ENCODE measurements around the gene CAV2. TPM values are rescaled to one million over a fixed set of nuclear protein-coding genes. Genes with fewer than 3 reads are reported as not detected.

Gene CAV2
- total and polyA plus RNA-seq, 2 of the 13 experiments (the other 11 are each of a cell fraction or from before 2014, with no cell fraction given): 0.09 to 0.18 TPM

GRCh38 chr7:116532102-116532688 is 32.7 kb downstream of the CAV2 start:
- WGBS (ENCODE audit: low lambda C conversion rate): 73% methylated on average over 3 of the region's 3 CpGs
- no peaks in the 10 kb centered on the region for H4K20me1 ChIP-seq (ENCODE audit: insufficient read depth, low read length)
- no peak overlapping the region for H3K9ac ChIP-seq (ENCODE audit: insufficient read depth, low read depth, low read length)
- H3K36me3 ChIP-seq (replicated peaks in 1 of 2; ENCODE audit: control insufficient read depth in 1 of 2, insufficient read depth in 2 of 2, low read length in 2 of 2): no peaks in the 10 kb centered on the region
- no peak overlapping the region for H3K27ac ChIP-seq (ENCODE audit: extremely low read length, insufficient read depth, low read length)
- H3K4me1 ChIP-seq (ENCODE audit: insufficient read depth, low read length): peaks cover 13% of the 10 kb centered on the region
- DNase-seq (ENCODE audit: low spot score): no peak
- no peak overlapping the region for H2AFZ ChIP-seq (ENCODE audit: low read length)
- POLR2A ChIA-PET: no interaction called here
- H3K27me3 ChIP-seq (ENCODE audit: control insufficient read depth in 1 of 2, insufficient read depth in 2 of 2, low read length in 2 of 2): peaks cover 0 to 6% of the 10 kb centered on the region in 2 experiments; a peak in 2 of 5 replicates
- in situ Hi-C loops (cut with HindIII; ENCODE audit: extremely low pct_ligation_motif_present, low pct_unique_long_range_greater_than_20kb): no loop called here
- no TSS peak for BruUV-seq (replicated peaks)
- intact Hi-C loops (cut with micrococcal nuclease; ENCODE audit: unreplicated experiment): no loop called here
- ATAC-seq: no peak
- no peak for FAIRE-seq
- CTCF ChIA-PET (ENCODE audit: low intra/inter-chr PET ratio, low total read pairs): no interaction called here
- no peaks in the 10 kb centered on the region for H3K79me2 ChIP-seq (ENCODE audit: insufficient read depth, low read length)
- no peak overlapping the region for H3K4me2 ChIP-seq (ENCODE audit: low read depth, low read length)
- no peak for TF ChIP-seq SNAPC4 (CRISPR knock-in tag; IDR thresholded peaks at IDR 0.05)
- no peak for TF ChIP-seq BATF2 (CRISPR knock-in tag; IDR thresholded peaks at IDR 0.05)
- no peak for TF ChIP-seq ARNTL (CRISPR knock-in tag; IDR thresholded peaks at IDR 0.05)
- TF ChIP-seq ZNF597 (CRISPR knock-in tag; IDR thresholded peaks at IDR 0.05): no peak
- TF ChIP-seq CREB3 (CRISPR knock-in tag; IDR thresholded peaks at IDR 0.05): no peak
- no peak for TF ChIP-seq SP5 (CRISPR knock-in tag; IDR thresholded peaks at IDR 0.05; ENCODE audit: borderline replicate concordance, low read depth)
- TF ChIP-seq ARNT (IDR thresholded peaks at IDR 0.05): no peak
- H3K9me3 ChIP-seq (ENCODE audit: low read length): no peaks in the 10 kb centered on the region
- no peak overlapping the region for H3K4me3 ChIP-seq (replicated peaks in 1 of 3; ENCODE audit: insufficient read depth in 1 of 3, low read depth in 2 of 3, low read length in 3 of 3)

Data from HepG2 (cell line).